ENCODE results near the gene NUMB.
"Not testable (repeated sequence)": the region's sequence is repeated elsewhere in the genome, so short reads cannot be mapped to it uniquely, and the experiment has no call there.

NUMB gene

DNA sequence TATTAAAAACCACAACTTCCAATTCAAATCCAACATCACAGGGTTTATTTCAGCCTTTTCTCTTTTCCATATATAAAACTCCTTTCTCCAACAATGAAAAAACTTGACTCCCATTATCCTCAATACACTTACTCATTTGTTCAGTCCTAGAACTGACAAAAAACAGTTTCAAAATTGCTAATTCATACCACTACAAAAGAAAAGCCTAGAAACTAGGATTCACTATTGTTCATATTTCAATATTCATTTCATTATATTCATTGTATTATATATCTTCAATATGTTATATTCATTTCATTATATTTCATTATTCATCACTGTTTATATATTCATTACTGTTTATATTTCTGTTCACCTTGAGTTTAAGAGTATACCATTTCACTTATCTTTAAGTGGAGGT, 85.8 kb downstream of the NUMB start:
- H3K36me3 ChIP-seq (ENCODE audit: control insufficient read depth, insufficient read depth, low read length), result no peaks in the 10 kb centered on the region
- H3K4me3 ChIP-seq (ENCODE audit: low read depth, low read length), result no peak overlapping the region
- no peaks in the 10 kb centered on the region for H3K4me1 ChIP-seq (ENCODE audit: control insufficient read depth, insufficient read depth, low read length)
- H3K27me3 ChIP-seq (ENCODE audit: control insufficient read depth, insufficient read depth, low read length), result no peaks in the 10 kb centered on the region
- no peaks in the 10 kb centered on the region for H3K9me3 ChIP-seq (ENCODE audit: control insufficient read depth, insufficient read depth, low read length)
- no peak overlapping the region for H3K9ac ChIP-seq (ENCODE audit: low read depth, low read length)

DNA sequence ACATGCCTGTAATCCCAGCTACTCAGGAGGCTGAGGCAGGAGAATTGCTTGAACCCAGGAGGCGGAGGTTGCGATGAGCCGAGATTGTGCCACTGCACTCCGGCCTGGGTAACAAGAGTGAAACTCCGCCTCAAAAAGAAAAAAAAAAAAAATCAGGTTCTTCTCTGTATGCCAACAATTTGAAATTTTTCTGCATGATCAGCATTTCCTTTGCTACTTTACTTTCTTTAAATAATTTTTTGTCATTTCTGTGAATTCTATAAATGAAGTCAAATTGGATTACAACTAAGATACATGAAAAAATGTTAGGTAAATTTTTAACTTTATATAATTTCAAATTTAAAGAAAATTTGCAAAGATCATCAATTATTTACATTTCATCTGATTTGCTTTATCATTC, 87.8 kb downstream of the NUMB start:
- no peaks in the 10 kb centered on the region for H3K4me1 ChIP-seq (ENCODE audit: control insufficient read depth, insufficient read depth, low read length)
- H3K4me3 ChIP-seq (ENCODE audit: low read depth, low read length), result no peak overlapping the region
- H3K27me3 ChIP-seq (ENCODE audit: control insufficient read depth, insufficient read depth, low read length), result no peaks in the 10 kb centered on the region
- H3K9ac ChIP-seq (ENCODE audit: low read depth, low read length), result no peak overlapping the region
- no peaks in the 10 kb centered on the region for H3K36me3 ChIP-seq (ENCODE audit: control insufficient read depth, insufficient read depth, low read length)
- H3K9me3 ChIP-seq (ENCODE audit: control insufficient read depth, insufficient read depth, low read length), result no peaks in the 10 kb centered on the region

DNA sequence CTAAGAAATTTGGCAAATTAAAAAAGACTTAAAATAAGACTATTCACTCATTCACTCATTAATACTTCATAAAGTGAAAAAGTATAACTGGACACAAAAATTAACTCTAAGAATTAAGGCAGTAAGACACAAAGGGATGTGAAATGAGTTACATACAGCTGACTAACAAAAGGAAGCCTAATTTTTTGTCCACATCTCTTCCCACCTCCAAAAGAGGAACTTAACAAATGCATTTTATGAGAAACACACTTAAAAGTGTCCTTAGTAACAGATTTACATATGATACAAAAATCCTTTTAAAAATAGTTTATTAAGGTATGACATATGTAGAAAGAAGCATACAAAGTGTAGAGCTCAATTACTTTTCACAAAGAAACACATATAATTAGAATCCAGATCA, 88.9 kb downstream of the NUMB start:
- no peaks in the 10 kb centered on the region for H3K9me3 ChIP-seq (ENCODE audit: control insufficient read depth, insufficient read depth, low read length)
- H3K4me1 ChIP-seq (ENCODE audit: control insufficient read depth, insufficient read depth, low read length), result no peaks in the 10 kb centered on the region

DNA sequence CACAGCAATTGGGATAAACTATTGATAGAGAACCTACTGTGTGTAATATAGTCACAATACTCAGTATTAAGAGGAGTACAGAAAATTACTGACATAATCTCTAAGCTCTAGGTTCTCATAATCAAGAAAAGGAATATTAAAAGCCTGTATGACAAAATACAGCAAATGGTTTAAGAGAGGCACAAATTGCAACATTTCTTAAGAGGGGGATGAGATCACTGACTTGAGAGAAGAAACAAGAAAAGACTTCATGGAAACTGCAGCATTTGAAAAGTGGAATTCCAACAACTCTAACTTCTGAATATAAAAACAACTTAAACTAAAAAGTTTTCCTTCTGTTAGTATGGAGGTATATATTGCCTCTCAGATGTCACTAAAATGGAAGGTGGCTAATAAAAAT, 89.7 kb downstream of the NUMB start:
- H3K9me3 ChIP-seq (ENCODE audit: control insufficient read depth, insufficient read depth, low read length), result no peaks in the 10 kb centered on the region
- no peak overlapping the region for H3K9ac ChIP-seq (ENCODE audit: low read depth, low read length)
- H3K36me3 ChIP-seq (ENCODE audit: control insufficient read depth, insufficient read depth, low read length), result no peaks in the 10 kb centered on the region
- H3K27me3 ChIP-seq (ENCODE audit: control insufficient read depth, insufficient read depth, low read length), result no peaks in the 10 kb centered on the region
- no peak overlapping the region for H3K4me3 ChIP-seq (ENCODE audit: low read depth, low read length)
- H3K4me1 ChIP-seq (ENCODE audit: control insufficient read depth, insufficient read depth, low read length), result no peaks in the 10 kb centered on the region

More for the DNA sequence above, 88.9 kb downstream of the NUMB start:
- no peaks in the 10 kb centered on the region for H3K36me3 ChIP-seq (ENCODE audit: control insufficient read depth, insufficient read depth, low read length)
- no peak overlapping the region for H3K4me3 ChIP-seq (ENCODE audit: low read depth, low read length)
- H3K27me3 ChIP-seq (ENCODE audit: control insufficient read depth, insufficient read depth, low read length), result no peaks in the 10 kb centered on the region
- H3K9ac ChIP-seq (ENCODE audit: low read depth, low read length), result no peak overlapping the region

DNA sequence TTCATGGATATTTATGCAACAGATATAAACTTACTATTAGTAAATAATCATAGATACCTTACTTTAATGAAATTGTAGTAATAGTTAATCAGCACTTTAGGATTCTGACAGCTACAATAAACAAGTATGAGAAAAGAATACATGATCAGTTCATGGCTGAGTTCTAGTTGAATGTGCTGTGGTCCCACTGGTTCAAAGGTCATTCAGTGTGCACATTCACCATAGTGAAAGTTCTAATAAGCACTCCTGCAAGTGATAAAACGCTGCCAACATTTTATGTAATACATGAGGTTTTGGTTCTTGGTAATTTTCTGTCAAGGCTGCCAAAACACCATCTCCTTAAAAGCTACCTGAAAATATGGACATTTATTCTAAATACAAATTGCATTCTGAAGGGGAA, 92.6 kb downstream of the NUMB start:
- no peaks in the 10 kb centered on the region for H3K9me3 ChIP-seq (ENCODE audit: control insufficient read depth, insufficient read depth, low read length)
- no peak overlapping the region for H3K9ac ChIP-seq (ENCODE audit: low read depth, low read length)
- H3K36me3 ChIP-seq (ENCODE audit: control insufficient read depth, insufficient read depth, low read length), result no peaks in the 10 kb centered on the region
- no peak overlapping the region for H3K4me3 ChIP-seq (ENCODE audit: low read depth, low read length)
- H3K4me1 ChIP-seq (ENCODE audit: control insufficient read depth, insufficient read depth, low read length), result no peaks in the 10 kb centered on the region
- no peaks in the 10 kb centered on the region for H3K27me3 ChIP-seq (ENCODE audit: control insufficient read depth, insufficient read depth, low read length)

DNA sequence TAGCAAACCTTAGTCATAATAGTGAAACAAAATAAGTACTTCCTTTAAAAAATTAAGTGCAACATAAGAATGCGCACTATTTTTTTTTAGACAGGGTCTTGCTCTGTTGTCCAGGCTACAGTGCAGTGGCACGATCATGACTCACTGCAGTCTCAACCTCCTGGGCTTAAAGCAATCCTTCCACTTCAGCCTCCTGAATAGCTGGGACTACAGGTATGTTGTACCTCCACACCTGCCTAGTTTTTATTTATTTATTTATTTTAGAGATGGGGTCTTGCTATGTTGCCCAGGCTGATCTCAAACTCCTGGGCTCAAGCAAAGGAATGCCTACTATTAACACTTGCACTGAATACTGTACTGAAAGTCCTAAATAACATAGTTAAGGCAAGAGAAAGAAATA, 93.8 kb downstream of the NUMB start:
- Histone ChIP-seq H3K27me3 (ENCODE audit: control insufficient read depth, insufficient read depth, low read length) (no peaks in the 10 kb centered on the region), H3K4me1 (ENCODE audit: control insufficient read depth, insufficient read depth, low read length) (no peaks in the 10 kb centered on the region), H3K9ac (ENCODE audit: low read depth, low read length) (no peak overlapping the region), H3K9me3 (ENCODE audit: control insufficient read depth, insufficient read depth, low read length) (no peaks in the 10 kb centered on the region), H3K4me3 (ENCODE audit: low read depth, low read length) (no peak overlapping the region), H3K36me3 (ENCODE audit: control insufficient read depth, insufficient read depth, low read length) (no peaks in the 10 kb centered on the region)

DNA sequence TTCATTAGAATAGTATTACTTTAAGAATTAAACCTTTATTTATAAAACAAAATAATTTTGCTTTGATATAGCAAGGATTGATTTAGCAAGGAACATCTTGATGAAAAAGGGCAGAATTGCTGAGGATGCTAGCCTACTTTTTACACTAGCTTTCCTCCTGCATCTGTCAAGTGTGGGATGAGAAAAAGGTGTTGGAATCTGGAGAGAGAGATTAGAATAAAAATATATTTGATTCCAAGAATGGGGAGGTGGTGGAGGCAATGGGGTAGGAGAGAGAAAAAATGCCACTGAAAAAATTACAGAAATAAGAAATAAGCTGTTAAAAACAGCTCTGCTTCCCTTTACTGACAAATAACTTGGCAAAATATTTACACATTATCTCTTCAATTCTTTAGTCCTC, 98.9 kb downstream of the NUMB start:
- no peaks in the 10 kb centered on the region for H3K27me3 ChIP-seq (ENCODE audit: control insufficient read depth, insufficient read depth, low read length)
- no peak overlapping the region for H3K4me3 ChIP-seq (ENCODE audit: low read depth, low read length)
- H3K36me3 ChIP-seq (ENCODE audit: control insufficient read depth, insufficient read depth, low read length), result no peaks in the 10 kb centered on the region
- no peak overlapping the region for H3K9ac ChIP-seq (ENCODE audit: low read depth, low read length)
- H3K9me3 ChIP-seq (ENCODE audit: control insufficient read depth, insufficient read depth, low read length), result no peaks in the 10 kb centered on the region
- H3K4me1 ChIP-seq (ENCODE audit: control insufficient read depth, insufficient read depth, low read length), result peaks cover 5% of the 10 kb centered on the region

DNA sequence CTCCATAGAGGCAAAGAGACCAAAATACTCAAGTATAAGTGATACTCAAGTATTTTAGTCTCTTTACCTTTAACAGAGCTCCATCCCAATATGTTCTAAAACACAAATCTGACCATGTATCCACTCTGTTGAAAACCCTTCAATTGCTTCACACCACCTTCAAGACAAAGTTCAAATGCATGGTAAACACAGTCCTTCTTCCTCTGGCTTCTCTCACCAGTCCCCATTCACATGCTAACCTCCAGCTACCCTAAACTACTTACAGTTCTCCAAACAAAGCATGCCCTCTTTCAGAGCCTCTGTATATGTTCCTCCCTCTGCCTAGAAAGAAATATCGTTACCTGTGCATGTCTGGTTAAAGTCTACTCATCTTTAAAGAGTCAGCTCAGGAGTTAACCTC, 100.2 kb downstream of the NUMB start:
- H3K27me3 ChIP-seq (ENCODE audit: control insufficient read depth, insufficient read depth, low read length), result no peaks in the 10 kb centered on the region
- no peaks in the 10 kb centered on the region for H3K36me3 ChIP-seq (ENCODE audit: control insufficient read depth, insufficient read depth, low read length)
- H3K9ac ChIP-seq (ENCODE audit: low read depth, low read length), result no peak overlapping the region
- H3K4me3 ChIP-seq (ENCODE audit: low read depth, low read length), result no peak overlapping the region
- peaks cover 5% of the 10 kb centered on the region for H3K4me1 ChIP-seq (ENCODE audit: control insufficient read depth, insufficient read depth, low read length)
- H3K9me3 ChIP-seq (ENCODE audit: control insufficient read depth, insufficient read depth, low read length), result no peaks in the 10 kb centered on the region

DNA sequence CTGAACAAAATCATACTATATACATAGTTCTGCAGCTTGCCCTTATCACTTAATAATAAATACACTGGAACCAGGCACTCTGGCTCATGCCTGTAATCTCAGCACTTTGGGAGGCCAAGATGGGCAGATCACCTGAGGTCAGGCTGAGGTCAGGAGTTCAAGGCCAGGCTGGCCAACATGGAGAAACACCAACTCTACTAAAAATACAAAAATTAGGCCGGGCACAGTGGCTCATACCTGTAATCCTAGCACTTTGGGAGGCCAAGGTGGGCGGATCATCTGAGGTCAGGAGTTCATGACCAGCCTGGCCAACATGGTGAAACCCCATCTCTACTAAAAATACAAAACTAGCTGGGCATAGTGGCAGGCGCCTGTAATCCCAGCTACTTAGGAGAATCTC, 109.3 kb downstream of the NUMB start:
- not testable (repeated sequence) for H3K36me3 ChIP-seq (ENCODE audit: control insufficient read depth, insufficient read depth, low read length); H3K9me3 ChIP-seq (ENCODE audit: control insufficient read depth, insufficient read depth, low read length); H3K4me3 ChIP-seq (ENCODE audit: low read depth, low read length); H3K9ac ChIP-seq (ENCODE audit: low read depth, low read length); H3K4me1 ChIP-seq (ENCODE audit: control insufficient read depth, insufficient read depth, low read length); H3K27me3 ChIP-seq (ENCODE audit: control insufficient read depth, insufficient read depth, low read length)

DNA sequence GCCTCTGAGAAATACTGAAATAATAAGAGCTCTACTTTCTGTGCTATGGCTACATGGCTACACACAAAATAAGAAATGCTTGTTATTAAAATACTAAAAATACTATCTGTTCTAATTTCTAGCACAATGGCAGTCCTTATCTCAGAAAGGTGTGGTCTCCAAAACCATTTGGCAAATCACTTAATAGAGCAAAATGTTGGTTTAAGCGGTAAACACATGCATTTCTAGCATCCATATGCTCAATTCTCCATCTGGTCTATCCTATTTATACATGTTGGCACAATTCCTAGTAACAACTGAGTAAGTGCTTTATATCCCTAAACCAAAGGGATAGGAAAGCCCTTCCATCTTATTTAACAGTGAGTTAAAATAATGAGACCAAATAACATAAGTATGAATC, 114.0 kb downstream of the NUMB start:
- Histone ChIP-seq H3K36me3 (ENCODE audit: control insufficient read depth, insufficient read depth, low read length) (no peaks in the 10 kb centered on the region), H3K9me3 (ENCODE audit: control insufficient read depth, insufficient read depth, low read length) (no peaks in the 10 kb centered on the region), H3K27me3 (ENCODE audit: control insufficient read depth, insufficient read depth, low read length) (no peaks in the 10 kb centered on the region), H3K4me3 (ENCODE audit: low read depth, low read length) (no peak overlapping the region), H3K4me1 (ENCODE audit: control insufficient read depth, insufficient read depth, low read length) (peaks cover 3% of the 10 kb centered on the region), H3K9ac (ENCODE audit: low read depth, low read length) (no peak overlapping the region)

DNA sequence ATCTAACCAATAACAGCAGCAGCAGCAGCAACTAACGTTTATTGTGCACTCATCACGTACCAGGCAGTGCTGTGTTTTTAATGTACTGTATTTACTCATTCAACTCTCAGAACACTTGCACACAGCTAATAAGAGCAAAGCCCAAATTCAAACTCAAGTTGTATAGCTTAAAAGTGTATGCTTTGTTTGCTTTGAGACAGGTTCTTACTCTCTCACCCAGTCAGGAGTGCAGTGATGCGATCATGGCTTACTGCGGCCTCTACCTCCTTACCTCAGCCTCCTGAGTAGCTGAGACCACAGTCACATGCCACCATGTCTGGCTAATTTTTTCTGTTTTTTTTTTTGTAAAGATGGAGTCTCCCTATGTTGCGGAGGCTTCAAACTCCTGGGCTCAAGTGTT, 115.7 kb downstream of the NUMB start:
- Histone ChIP-seq H3K4me1 (ENCODE audit: control insufficient read depth, insufficient read depth, low read length) (peaks cover 3% of the 10 kb centered on the region), H3K4me3 (ENCODE audit: low read depth, low read length) (no peak overlapping the region), H3K9me3 (ENCODE audit: control insufficient read depth, insufficient read depth, low read length) (no peaks in the 10 kb centered on the region), H3K27me3 (ENCODE audit: control insufficient read depth, insufficient read depth, low read length) (no peaks in the 10 kb centered on the region), H3K9ac (ENCODE audit: low read depth, low read length) (no peak overlapping the region), H3K36me3 (ENCODE audit: control insufficient read depth, insufficient read depth, low read length) (no peaks in the 10 kb centered on the region)

DNA sequence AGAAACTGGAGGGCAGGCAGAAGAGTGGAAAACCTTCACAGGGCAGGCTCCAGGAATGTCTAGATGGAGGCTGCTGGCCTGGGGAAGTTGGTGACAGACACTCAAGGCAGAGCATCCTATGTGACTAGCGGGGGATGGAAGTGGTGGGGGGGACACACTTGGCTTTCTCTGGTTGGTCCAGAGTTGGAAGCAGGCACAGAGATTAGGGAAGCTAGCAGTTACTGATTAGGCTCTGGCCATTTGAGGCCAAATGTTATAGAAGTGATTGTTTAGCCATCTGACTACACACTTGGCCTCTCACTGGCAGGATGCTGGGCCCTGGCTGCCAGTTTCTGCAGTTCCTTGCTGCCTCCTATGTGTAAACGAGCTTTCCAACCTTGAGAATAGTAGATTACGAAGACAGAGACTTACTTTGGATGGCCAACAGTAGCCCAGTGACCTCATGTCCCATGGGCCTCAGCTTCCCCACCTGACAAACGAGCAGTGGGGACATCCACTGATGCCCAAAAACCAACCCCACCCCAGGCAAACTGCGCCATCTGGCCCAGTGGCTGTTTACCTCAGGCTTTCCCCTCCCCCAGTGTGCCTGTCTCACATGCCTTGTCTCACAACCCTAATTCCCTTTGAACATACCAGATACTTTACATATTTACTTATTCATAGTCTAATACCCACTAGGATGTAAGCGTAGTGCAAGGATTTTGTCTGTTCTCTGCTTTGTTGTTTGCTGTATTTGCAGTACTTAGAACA, 118.3 kb downstream of the NUMB start:
- H3K9ac ChIP-seq (ENCODE audit: low read depth, low read length), result no peak overlapping the region
- H3K27me3 ChIP-seq (ENCODE audit: control insufficient read depth, insufficient read depth, low read length), result no peaks in the 10 kb centered on the region
- no peaks in the 10 kb centered on the region for H3K9me3 ChIP-seq (ENCODE audit: control insufficient read depth, insufficient read depth, low read length)
- no peaks in the 10 kb centered on the region for H3K36me3 ChIP-seq (ENCODE audit: control insufficient read depth, insufficient read depth, low read length)
- peaks cover 3% of the 10 kb centered on the region for H3K4me1 ChIP-seq (ENCODE audit: control insufficient read depth, insufficient read depth, low read length)
- no peak overlapping the region for H3K4me3 ChIP-seq (ENCODE audit: low read depth, low read length)
